Prostate gland (tissue), 2 donors: ENCODE measurements around the gene DLG2.

Experiments used
- POLR2A ChIP-seq: fragments of 450-650 bp; IDR thresholded peaks from one replicate; pipeline ENCODE4 v1.6.1; 2016; ENCODE audit warnings: antibody characterized with exemption, mild to moderate bottlenecking
- TF ChIP-seq, protein P1 (sequence below), 4 experiments: fragments of 200-600 bp in 2 of 4; fragments of 450-650 bp in 2 of 4; sonication (generic) in 2 of 4; IDR thresholded peaks; 1 replicate in 3 of 4; 2 replicates in 1 of 4; pipeline ENCODE4 v1.5.1; 2016 to 2019; ENCODE audit warnings: antibody characterized with exemption in 4 of 4, mild to moderate bottlenecking in 2 of 4, moderate library complexity in 2 of 4

DNA sequence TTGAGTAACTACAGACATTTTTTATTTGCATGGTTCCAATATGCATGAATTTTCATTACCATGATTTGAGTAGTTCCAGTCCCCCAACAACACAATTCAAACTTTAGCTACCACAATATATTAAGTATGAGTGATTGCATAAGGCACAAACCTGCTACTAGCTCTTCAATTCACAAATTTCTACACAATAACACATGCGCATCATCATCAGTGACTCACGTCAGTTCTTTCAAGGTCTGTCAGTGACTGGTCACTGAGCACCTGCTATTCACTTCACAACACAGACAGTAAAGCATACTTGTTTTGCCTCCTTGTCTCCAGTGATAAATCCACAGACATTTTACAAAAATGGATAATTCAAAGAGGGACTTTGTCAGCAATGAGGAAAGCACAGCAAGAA lies 1905.9 kb downstream of the DLG2 start:
- TF ChIP-seq, protein P1, sequence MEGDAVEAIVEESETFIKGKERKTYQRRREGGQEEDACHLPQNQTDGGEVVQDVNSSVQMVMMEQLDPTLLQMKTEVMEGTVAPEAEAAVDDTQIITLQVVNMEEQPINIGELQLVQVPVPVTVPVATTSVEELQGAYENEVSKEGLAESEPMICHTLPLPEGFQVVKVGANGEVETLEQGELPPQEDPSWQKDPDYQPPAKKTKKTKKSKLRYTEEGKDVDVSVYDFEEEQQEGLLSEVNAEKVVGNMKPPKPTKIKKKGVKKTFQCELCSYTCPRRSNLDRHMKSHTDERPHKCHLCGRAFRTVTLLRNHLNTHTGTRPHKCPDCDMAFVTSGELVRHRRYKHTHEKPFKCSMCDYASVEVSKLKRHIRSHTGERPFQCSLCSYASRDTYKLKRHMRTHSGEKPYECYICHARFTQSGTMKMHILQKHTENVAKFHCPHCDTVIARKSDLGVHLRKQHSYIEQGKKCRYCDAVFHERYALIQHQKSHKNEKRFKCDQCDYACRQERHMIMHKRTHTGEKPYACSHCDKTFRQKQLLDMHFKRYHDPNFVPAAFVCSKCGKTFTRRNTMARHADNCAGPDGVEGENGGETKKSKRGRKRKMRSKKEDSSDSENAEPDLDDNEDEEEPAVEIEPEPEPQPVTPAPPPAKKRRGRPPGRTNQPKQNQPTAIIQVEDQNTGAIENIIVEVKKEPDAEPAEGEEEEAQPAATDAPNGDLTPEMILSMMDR (IDR thresholded peaks at IDR 0.05): no peak
- no peak for TF ChIP-seq POLR2A
